HTR-8/SVneo (cell line): ENCODE data around the gene NEU1.

ENCODE experiments used
- DNase-seq: peaks from one replicate; pipeline ENCODE4 v3.0.0; 2011; ENCODE audit warnings: low spot score, mixed read lengths; ENCODE audit not compliant: insufficient read length
- FAIRE-seq: peaks from 2 replicates; lab custom pipeline; 2011; peaks lifted over from hg19 to GRCh38; lab: Jason Lieb, UNC

NEU1 gene

DNA sequence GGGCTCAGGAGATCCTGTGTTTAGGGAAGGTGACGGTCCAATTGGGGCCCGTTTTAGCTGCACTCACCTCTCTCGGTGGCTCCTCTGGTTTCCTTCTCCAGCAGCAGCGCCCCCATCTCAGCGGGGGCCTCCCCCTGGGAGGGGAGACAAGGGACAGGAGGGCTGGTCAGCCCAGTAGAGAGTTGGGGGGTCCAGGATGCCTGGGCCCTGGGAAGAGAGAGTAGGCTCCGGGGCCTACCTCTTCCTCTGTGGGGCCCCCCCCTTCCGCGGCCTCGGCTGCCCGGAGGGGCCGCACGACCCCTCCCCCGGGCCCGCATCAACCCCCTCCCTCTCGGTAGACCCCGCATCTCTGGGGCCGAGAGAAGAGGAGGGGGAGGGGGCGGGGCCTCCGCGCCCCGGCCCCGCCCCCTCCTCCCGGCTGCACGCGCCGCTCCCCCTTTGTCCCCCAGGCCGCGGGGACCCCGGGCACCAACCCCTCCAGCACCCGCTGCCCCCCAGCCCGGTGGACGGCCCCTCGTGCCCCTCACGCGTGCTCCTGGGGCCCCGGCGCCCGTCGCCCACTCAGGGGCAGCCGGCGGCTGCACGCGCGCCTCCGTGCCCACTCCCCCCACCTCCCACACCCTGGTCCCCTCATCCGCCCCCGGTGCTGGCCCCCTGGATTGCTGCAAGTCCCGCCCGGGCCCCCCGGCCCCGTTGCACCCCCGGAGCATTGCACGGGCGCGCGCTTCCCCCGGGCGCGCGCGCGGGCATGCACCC, 34.4 kb upstream of the NEU1 start:
- FAIRE-seq, result no peak
- DNase-seq, result no peak

GRCh38 chr6:31896493-31896855, 33.9 kb upstream of the NEU1 start:
- FAIRE-seq (no peak), DNase-seq (no peak)

- FAIRE-seq, result no peak
- DNase-seq, result no peak
Measured at GRCh38 chr6:31892821-31893220, 30.2 kb upstream of the NEU1 start.

GRCh38 chr6:31889331-31889972, 26.8 kb upstream of the NEU1 start:
- FAIRE-seq (no peak), DNase-seq (no peak)

DNA sequence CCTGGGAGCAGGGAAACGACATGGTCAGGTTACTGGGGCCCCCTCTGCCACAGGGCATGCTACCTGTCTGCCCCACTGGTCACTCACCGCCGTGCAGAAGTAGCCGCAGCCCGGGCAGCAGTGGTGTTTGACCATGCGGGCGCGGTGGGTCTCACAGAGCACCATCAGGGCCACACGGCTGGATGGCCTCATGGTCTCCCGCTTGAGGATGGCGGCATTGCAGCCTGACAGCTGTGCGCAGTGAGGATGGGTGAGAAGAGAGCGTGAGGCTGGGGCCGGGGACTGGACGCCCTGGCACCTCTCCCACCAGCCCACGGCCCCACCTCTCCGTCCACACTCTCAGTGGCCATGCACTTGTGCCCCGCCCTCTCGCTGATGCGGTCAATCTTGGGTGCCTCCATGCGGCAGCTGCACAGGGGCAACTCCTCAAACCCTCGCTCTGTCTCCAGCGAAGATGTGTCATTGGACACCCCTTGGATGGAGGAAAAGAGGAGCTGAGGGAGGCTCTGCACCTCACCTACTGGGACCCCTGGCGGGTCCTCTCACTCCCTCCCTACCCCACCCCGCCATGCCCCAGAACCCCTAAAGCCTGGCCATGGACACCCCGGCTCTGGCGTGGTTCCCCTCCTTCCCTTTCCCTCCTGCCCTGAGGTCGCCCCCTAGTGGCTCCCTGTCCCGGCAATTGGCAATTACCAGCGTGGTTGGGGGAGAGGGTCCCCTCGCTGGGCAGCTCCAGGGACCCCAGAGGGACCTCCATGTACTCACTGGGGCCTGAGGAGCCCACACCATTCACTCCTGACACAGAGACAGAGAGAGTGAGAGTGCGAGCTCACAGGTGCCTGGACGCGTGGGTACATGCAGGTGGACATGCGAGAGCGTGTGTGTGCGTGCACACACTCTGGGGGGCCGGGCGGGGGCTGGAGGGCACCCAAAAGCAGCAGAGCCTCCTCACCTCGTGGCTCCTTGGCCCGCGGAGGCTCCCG, 25.9 kb upstream of the NEU1 start:
- no peak for DNase-seq
- FAIRE-seq, result peak; percentile 4

GRCh38 chr6:31887173-31888007, 24.8 kb upstream of the NEU1 start:
- FAIRE-seq (peak; percentile 87), DNase-seq (no peak)

- DNase-seq (no peak), FAIRE-seq (no peak)
Measured at GRCh38 chr6:31886541-31886991, 23.9 kb upstream of the NEU1 start.

GRCh38 chr6:31884528-31885035, 22.0 kb upstream of the NEU1 start:
- DNase-seq, result no peak
- FAIRE-seq, result no peak

- no peak for FAIRE-seq
- no peak for DNase-seq
Measured at GRCh38 chr6:31883676-31884075, 21.1 kb upstream of the NEU1 start.

GRCh38 chr6:31882344-31882743, 19.7 kb upstream of the NEU1 start:
- DNase-seq, result no peak
- FAIRE-seq, result no peak

DNA sequence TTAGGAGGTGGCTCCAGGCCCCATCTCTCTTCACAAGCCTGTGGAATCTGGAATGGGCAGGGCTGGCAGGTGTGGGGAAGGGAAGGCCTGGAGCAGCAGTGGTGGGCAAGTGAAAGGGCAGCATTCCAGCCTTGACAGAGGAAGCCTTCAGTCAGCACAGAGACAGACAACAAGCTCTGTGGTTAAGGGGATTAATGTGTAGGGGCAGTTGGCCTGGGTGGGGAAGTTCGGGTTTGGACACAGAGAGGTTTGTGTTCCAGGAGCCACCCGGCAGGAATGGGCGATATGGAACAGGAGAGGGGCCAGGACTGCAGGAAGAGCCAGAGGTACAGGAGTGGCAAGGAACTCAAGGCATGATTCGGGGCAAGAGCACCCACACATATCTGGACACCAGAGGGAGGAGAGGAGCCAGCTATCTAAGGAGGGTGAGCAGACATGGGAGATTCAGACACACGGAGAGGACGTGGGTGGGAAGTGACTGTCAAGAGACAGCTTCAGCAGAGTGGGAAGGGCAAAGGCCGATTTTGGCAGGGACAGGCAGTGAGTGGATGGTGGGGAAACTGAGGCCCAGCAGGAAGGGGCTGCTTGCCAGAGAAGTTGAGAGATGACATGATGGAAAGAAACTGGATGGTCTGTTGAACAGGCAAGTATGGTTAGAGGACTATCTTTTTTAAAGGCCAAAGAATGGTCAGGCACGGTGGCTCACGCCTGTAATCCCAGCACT, 18.7 kb upstream of the NEU1 start:
- no peak for FAIRE-seq

DNA sequence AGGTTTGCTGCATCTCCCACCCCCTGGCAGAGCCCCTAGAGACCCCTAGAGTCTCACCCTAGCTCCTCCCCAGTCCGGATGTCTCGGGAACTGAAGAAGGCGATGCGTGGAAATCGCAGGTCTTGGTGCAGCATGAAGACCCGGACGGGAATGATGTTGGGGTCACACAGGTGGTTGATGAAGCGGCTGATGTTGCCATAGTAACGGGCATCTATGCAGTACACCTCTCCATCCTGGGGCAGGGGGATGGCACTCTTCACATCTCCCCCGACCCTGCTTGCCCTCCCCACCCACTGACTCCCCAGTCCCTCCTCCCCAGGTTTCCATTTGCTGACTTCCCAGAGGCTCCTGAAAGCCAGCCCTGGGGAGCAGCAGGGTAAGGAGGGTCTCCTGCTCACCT, 18.0 kb upstream of the NEU1 start:
- no peak for FAIRE-seq
- no peak for DNase-seq

More for the DNA sequence above, 18.7 kb upstream of the NEU1 start:
- DNase-seq, result no peak

GRCh38 chr6:31879901-31880300, 17.3 kb upstream of the NEU1 start:
- no peak for FAIRE-seq
- no peak for DNase-seq

DNA sequence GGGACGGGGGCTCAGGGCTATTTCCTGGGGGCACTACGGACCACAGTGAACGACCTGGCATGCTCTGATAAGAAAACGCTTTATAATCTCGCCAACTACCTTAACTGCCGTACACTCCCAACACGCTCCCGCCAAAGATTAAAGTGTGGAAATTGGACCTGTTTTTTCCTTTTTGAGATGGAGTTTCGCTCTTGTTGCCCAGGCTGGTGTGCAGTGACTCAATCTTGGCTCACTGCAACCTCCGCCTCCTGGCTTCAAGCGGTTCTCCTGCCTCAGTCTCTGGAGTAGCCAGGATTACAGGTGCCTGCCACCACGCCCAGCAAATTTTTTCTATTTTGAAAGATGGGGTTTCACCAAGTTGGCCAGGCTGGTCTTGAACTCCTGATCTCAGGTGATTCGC, 16.5 kb upstream of the NEU1 start:
- FAIRE-seq, result no peak
- no peak for DNase-seq

- no peak for FAIRE-seq
- no peak for DNase-seq
Measured at GRCh38 chr6:31878726-31879125, 16.1 kb upstream of the NEU1 start, which contains the start of gene SLC44A4. SLC44A4 (minus strand) TSS chr6:31878997; CDS start chr6:31878980, 17 bp downstream.

- no peak for FAIRE-seq
- no peak for DNase-seq
Measured at GRCh38 chr6:31878222-31878621, 15.6 kb upstream of the NEU1 start.

GRCh38 chr6:31877651-31878161, 15.1 kb upstream of the NEU1 start:
- no peak for DNase-seq

DNA sequence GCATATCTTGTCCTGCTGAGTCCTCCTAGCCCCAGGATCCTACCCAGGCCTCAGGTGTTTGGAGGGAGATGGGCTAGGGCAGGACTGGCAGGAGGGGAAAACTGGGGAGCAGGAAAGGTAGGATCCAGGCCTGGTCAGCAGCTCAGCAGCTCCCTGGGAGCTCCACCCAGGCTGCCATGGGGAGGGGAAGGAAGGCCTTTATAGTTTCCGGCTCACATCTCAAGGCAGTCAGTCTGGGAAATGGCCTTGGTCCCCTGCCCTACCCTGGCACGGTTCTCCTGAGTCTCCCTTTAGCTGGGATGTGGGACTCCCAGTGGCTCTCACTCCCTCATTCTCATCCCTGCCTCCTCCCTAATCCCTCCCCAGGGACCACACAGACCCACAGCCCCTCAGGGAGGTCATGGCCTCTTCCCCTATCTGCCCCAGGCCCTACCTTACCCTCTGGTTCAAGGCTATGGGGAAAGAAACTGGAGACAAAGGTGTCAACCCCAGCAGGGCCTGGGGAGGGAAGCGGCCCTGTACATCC, 14.6 kb upstream of the NEU1 start:
- FAIRE-seq (no peak), DNase-seq (no peak)

More at GRCh38 chr6:31877651-31878161, 15.1 kb upstream of the NEU1 start:
- no peak for FAIRE-seq
